ENCODE data around the gene SV2C. TPM values are rescaled to one million over a fixed set of nuclear protein-coding genes. Genes with fewer than 3 reads are reported as not detected.

The SV2C gene
- total RNA-seq, 1 experiment from 2014 or later: not detected

DNA sequence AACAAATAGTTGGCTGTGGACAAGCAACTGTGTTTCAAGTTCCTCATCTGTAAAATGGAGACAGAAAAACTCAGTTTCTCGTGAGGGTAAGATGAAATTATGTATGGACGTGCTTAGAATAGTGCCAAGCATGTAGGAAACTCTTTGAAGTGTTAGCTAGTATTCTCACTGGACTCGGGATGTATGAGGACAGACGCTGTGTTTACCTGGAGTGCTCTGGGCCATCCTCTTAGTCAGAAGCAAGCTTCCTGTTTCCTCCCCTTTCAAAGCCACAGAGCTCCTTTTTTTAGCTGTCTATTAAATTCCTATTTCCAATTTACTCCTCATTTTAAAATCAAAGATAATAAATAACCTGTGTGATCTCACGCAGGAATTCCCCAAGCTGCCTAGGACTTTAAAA, 296.1 kb downstream of the SV2C start:
- POLR2A ChIA-PET: no interaction called here
- DNase-seq (ENCODE audit: low read depth, low spot score): no peak
- CTCF ChIA-PET: interaction anchor here (1.0 kb wide), 1 partner anchor 204 kb away, joined by 3 read pairs; no protein-coding TSS in a partner anchor

DNA sequence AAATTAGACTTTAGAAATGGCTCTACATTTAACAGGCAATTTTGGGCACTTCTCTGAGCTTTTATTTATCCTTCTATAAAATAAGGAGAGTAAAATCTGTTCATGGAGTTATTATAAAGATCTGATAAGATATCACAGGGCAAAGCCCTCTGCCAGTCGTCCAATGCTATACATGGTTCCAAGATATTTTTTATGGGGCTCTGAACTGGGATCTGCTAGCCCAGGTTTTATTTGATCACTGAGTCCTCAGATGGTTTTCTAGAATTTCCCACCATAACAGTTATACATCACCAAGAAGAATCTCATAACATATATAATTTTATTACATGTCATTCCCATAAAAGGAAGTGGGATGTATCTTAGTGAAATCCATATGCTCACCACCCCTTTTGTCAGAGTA, 296.7 kb downstream of the SV2C start:
- no peaks in the 10 kb centered on the region for H3K9me2 ChIP-seq (ENCODE audit: insufficient read depth)
- no peaks in the 10 kb centered on the region for H4K20me1 ChIP-seq (ENCODE audit: insufficient read depth)
- CTCF ChIA-PET: interaction anchor here (1.0 kb wide), 1 partner anchor 203 kb away, joined by 3 read pairs; no protein-coding TSS in a partner anchor
- no peak overlapping the region for H3K27ac ChIP-seq (ENCODE audit: low read depth, low read length)
- RAD21 ChIA-PET (ENCODE audit: low non-redundant PET in 1 of 2, low total read pairs in 2 of 2, uncharacterized antibody in 2 of 2, unreplicated experiment in 2 of 2): no interaction called here
- H2AFZ ChIP-seq (ENCODE audit: low read depth, low read length, poor library complexity, severe bottlenecking): no peak overlapping the region
- no peaks in the 10 kb centered on the region for H3K79me2 ChIP-seq (ENCODE audit: insufficient read depth, low read length)
- no peaks in the 10 kb centered on the region for H3K9me3 ChIP-seq (ENCODE audit: control insufficient read depth in 1 of 2, insufficient read depth in 1 of 2, low read depth in 1 of 2, low read length in 2 of 2)
- no peak overlapping the region for H3K4me3 ChIP-seq (replicated peaks in 1 of 2; ENCODE audit: low read depth in 1 of 2, low read length in 2 of 2)
- DNase-seq (ENCODE audit: low read depth, low spot score): no peak
- BruUV-seq (replicated peaks): no TSS peak
- no peaks in the 10 kb centered on the region for H3K27me3 ChIP-seq (ENCODE audit: insufficient read depth, low read length)
- no peak for TF ChIP-seq CEBPB (IDR thresholded peaks at IDR 0.05; ENCODE audit: low read depth)
- TF ChIP-seq, protein P1, sequence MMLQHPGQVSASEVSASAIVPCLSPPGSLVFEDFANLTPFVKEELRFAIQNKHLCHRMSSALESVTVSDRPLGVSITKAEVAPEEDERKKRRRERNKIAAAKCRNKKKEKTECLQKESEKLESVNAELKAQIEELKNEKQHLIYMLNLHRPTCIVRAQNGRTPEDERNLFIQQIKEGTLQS (IDR thresholded peaks at IDR 0.05): no peak
- TF ChIP-seq, protein P2, sequence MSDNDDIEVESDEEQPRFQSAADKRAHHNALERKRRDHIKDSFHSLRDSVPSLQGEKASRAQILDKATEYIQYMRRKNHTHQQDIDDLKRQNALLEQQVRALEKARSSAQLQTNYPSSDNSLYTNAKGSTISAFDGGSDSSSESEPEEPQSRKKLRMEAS (IDR thresholded peaks at IDR 0.05): no peak
- TF ChIP-seq, protein P3, sequence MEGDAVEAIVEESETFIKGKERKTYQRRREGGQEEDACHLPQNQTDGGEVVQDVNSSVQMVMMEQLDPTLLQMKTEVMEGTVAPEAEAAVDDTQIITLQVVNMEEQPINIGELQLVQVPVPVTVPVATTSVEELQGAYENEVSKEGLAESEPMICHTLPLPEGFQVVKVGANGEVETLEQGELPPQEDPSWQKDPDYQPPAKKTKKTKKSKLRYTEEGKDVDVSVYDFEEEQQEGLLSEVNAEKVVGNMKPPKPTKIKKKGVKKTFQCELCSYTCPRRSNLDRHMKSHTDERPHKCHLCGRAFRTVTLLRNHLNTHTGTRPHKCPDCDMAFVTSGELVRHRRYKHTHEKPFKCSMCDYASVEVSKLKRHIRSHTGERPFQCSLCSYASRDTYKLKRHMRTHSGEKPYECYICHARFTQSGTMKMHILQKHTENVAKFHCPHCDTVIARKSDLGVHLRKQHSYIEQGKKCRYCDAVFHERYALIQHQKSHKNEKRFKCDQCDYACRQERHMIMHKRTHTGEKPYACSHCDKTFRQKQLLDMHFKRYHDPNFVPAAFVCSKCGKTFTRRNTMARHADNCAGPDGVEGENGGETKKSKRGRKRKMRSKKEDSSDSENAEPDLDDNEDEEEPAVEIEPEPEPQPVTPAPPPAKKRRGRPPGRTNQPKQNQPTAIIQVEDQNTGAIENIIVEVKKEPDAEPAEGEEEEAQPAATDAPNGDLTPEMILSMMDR (IDR thresholded peaks at IDR 0.05 in 2 of 3, conservative IDR thresholded peaks at IDR 0.05 in 1 of 3; ENCODE audit: borderline replicate concordance in 1 of 3, insufficient read depth in 1 of 3, low read depth in 2 of 3, low read length in 2 of 3): no peak
- TF ChIP-seq, protein P4, sequence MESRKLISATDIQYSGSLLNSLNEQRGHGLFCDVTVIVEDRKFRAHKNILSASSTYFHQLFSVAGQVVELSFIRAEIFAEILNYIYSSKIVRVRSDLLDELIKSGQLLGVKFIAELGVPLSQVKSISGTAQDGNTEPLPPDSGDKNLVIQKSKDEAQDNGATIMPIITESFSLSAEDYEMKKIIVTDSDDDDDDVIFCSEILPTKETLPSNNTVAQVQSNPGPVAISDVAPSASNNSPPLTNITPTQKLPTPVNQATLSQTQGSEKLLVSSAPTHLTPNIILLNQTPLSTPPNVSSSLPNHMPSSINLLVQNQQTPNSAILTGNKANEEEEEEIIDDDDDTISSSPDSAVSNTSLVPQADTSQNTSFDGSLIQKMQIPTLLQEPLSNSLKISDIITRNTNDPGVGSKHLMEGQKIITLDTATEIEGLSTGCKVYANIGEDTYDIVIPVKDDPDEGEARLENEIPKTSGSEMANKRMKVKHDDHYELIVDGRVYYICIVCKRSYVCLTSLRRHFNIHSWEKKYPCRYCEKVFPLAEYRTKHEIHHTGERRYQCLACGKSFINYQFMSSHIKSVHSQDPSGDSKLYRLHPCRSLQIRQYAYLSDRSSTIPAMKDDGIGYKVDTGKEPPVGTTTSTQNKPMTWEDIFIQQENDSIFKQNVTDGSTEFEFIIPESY (IDR thresholded peaks at IDR 0.05; ENCODE audit: extremely low read depth, insufficient replicate concordance, low read length): no peak
- TF ChIP-seq CBX3 (IDR thresholded peaks at IDR 0.05; ENCODE audit: low read depth): no peak
- H3K9ac ChIP-seq (ENCODE audit: low read length): no peak overlapping the region
- no peak overlapping the region for H3K4me2 ChIP-seq (ENCODE audit: low read length)
- POLR2A ChIA-PET: no interaction called here
- H3K36me3 ChIP-seq (ENCODE audit: control insufficient read depth in 1 of 2, insufficient read depth in 2 of 2, low read length in 2 of 2): no peaks in the 10 kb centered on the region
- ATAC-seq: no peak
- peaks cover 0 to 3% of the 10 kb centered on the region in 2 experiments; a peak in 1 of 4 replicates for H3K4me1 ChIP-seq (ENCODE audit: control insufficient read depth in 1 of 2, insufficient read depth in 2 of 2, low read length in 2 of 2)
- intact Hi-C loops (cut with micrococcal nuclease): no loop called here

More for the DNA sequence above, 296.1 kb downstream of the SV2C start:
- Histone ChIP-seq H3K36me3 (ENCODE audit: control insufficient read depth in 1 of 2, insufficient read depth in 2 of 2, low read length in 2 of 2) (no peaks in the 10 kb centered on the region), H3K27ac (ENCODE audit: low read depth, low read length) (no peak overlapping the region), H3K9me3 (ENCODE audit: control insufficient read depth in 1 of 2, insufficient read depth in 1 of 2, low read depth in 1 of 2, low read length in 2 of 2) (no peaks in the 10 kb centered on the region), H3K9ac (ENCODE audit: low read length) (no peak overlapping the region), H3K4me2 (ENCODE audit: low read length) (no peak overlapping the region), H3K4me1 (ENCODE audit: control insufficient read depth in 1 of 2, insufficient read depth in 2 of 2, low read length in 2 of 2) (peaks cover 0 to 3% of the 10 kb centered on the region in 2 experiments; a peak in 1 of 4 replicates), H3K79me2 (ENCODE audit: insufficient read depth, low read length) (no peaks in the 10 kb centered on the region), H4K20me1 (ENCODE audit: insufficient read depth) (no peaks in the 10 kb centered on the region), H2AFZ (ENCODE audit: low read depth, low read length, poor library complexity, severe bottlenecking) (no peak overlapping the region), H3K27me3 (ENCODE audit: insufficient read depth, low read length) (no peaks in the 10 kb centered on the region), H3K4me3 (replicated peaks in 1 of 2; ENCODE audit: low read depth in 1 of 2, low read length in 2 of 2) (no peak overlapping the region), H3K9me2 (ENCODE audit: insufficient read depth) (no peaks in the 10 kb centered on the region)
- no TSS peak for BruUV-seq (replicated peaks)
- RAD21 ChIA-PET (ENCODE audit: low non-redundant PET in 1 of 2, low total read pairs in 2 of 2, uncharacterized antibody in 2 of 2, unreplicated experiment in 2 of 2): no interaction called here
- intact Hi-C loops (cut with micrococcal nuclease): no loop called here
- no peak for ATAC-seq
- TF ChIP-seq ELF1 (IDR thresholded peaks at IDR 0.05; ENCODE audit: borderline replicate concordance, low read depth) (no peak), EZH2 (IDR thresholded peaks at IDR 0.05) (no peak), ZNF274 (IDR thresholded peaks at IDR 0.05; ENCODE audit: low read depth, low read length) (no peak), EZH2phosphoT487 (IDR thresholded peaks at IDR 0.05; ENCODE audit: borderline replicate concordance) (no peak), TCF7L2 (IDR thresholded peaks at IDR 0.05; ENCODE audit: borderline replicate concordance, extremely low read depth, insufficient read depth, insufficient read length) (no peak)
- TF ChIP-seq, protein P4 (IDR thresholded peaks at IDR 0.05; ENCODE audit: extremely low read depth, insufficient replicate concordance, low read length): no peak

All from HCT116 (cell line).